SH-SY5Y (cell line): ENCODE results near the gene RGS9.

ENCODE experiments used
- GATA2 ChIP-seq: IDR thresholded peaks from 2 replicates; pipeline ENCODE4 v1.6.1; 2011; ENCODE audit warnings: mild to moderate bottlenecking, low read depth, low read length
- GATA3 ChIP-seq: IDR thresholded peaks from 2 replicates; pipeline ENCODE4 v1.6.1; 2011; ENCODE audit warnings: low read depth, mild to moderate bottlenecking, low read length, moderate library complexity

GRCh38 chr17:65171752-65172151 is 34.6 kb downstream of the RGS9 start:
- no peak for TF ChIP-seq GATA3
- peak; percentile 62; the same call in 1 of the 2 replicates for TF ChIP-seq GATA2
